Esophagus squamous epithelium (tissue), 5 donors: ENCODE measurements around the gene ASTN2. TPM values are rescaled to one million over a fixed set of nuclear protein-coding genes. Genes with fewer than 3 reads are reported as not detected.

Source experiments
- DNase-seq: peaks from one replicate; lab custom pipeline; 2025; lab: John Stamatoyannopoulos, UW
- H3K27ac ChIP-seq, 4 donors: fragments of 200-600 bp; sonication (generic); one replicate each; pipeline ENCODE4 v1.5.1; 2016 to 2019; ENCODE audit warnings: mild to moderate bottlenecking in 1 of 4
- H3K27me3 ChIP-seq, 4 donors: fragments of 200-600 bp; sonication (generic); 1 replicate in 3 of 4; 2 replicates in 1 of 4; pipeline versions ENCODE4 v1.5.1 to v1.6.0; 2017 to 2021; ENCODE audit warnings: antibody characterized with exemption in 1 of 4
- H3K36me3 ChIP-seq, 3 donors: fragments of 200-600 bp; sonication (generic); one replicate each; pipeline ENCODE4 v1.5.1; 2016 to 2019
- H3K4me1 ChIP-seq, 3 donors: fragments of 200-600 bp; sonication (generic); one replicate each; pipeline ENCODE4 v1.5.1; 2017 to 2019
- H3K4me3 ChIP-seq, 4 donors: fragments of 200-600 bp; sonication (generic); 1 replicate in 3 of 4; 2 replicates in 1 of 4; pipeline ENCODE4 v1.5.1; 2016 to 2019; ENCODE audit warnings: mild to moderate bottlenecking in 2 of 4, moderate library complexity in 1 of 4
- H3K9me3 ChIP-seq, 3 donors: fragments of 200-600 bp; sonication (generic); one replicate each; pipeline ENCODE4 v1.5.1; 2016 to 2019
- POLR2A ChIP-seq, 4 donors: fragments of 450-650 bp; IDR thresholded peaks; one replicate each; pipeline ENCODE4 v1.6.1; 2017; ENCODE audit warnings: antibody characterized with exemption in 4 of 4, mild to moderate bottlenecking in 4 of 4, moderate library complexity in 3 of 4
- WGBS, 2 donors: methylation state at CpG; one replicate each; pipeline ENCODE4 v1.1.5; 2018; 5-methylcytosine and 5-hydroxymethylcytosine counted together
- intact Hi-C: fragments of 100-400 bp; cut with DNase I; formaldehyde crosslinking; loops from one replicate; pipeline ENCODE4 v1.15.0; 2022
- total RNA-seq, 4 donors: library from RNA; depleted of rRNA; stranded (reverse); fragments of >200 nt; gene quantifications; one replicate each; pipeline ENCODE4 v1.1.0, GENCODE V29; 2016
- TF ChIP-seq, protein P1 (sequence below), 6 experiments: fragments of 450-650 bp in 4 of 6; fragments of 200-600 bp in 2 of 6; sonication (generic) in 2 of 6; IDR thresholded peaks; one replicate each; pipeline ENCODE4 v1.5.1; 2016 to 2019; ENCODE audit warnings: antibody characterized with exemption in 6 of 6, mild to moderate bottlenecking in 4 of 6, moderate library complexity in 4 of 6
- donor health status: DM: yes; HTN: yes; CAD: no.

ASTN2 gene
- total RNA-seq, 4 donors from 2014 or later = 0.13 to 1.9 (median 0.27) TPM; not detected in 1

GRCh38 chr9:116786737-116787136 is 628.1 kb downstream of the ASTN2 start:
- WGBS, 2 donors = 83% methylated on average over 2 of the region's 2 CpGs
- no peak overlapping the region for H3K27ac ChIP-seq
- intact Hi-C loops = no loop called here
- H3K4me1 ChIP-seq = no peaks in the 10 kb centered on the region
- H3K4me3 ChIP-seq = no peak overlapping the region
- no peaks in the 10 kb centered on the region for H3K36me3 ChIP-seq
- no peaks in the 10 kb centered on the region for H3K9me3 ChIP-seq
- peaks cover 0 to 9% (median 0%) of the 10 kb centered on the region in 4 donors for H3K27me3 ChIP-seq
- TF ChIP-seq, protein P1, sequence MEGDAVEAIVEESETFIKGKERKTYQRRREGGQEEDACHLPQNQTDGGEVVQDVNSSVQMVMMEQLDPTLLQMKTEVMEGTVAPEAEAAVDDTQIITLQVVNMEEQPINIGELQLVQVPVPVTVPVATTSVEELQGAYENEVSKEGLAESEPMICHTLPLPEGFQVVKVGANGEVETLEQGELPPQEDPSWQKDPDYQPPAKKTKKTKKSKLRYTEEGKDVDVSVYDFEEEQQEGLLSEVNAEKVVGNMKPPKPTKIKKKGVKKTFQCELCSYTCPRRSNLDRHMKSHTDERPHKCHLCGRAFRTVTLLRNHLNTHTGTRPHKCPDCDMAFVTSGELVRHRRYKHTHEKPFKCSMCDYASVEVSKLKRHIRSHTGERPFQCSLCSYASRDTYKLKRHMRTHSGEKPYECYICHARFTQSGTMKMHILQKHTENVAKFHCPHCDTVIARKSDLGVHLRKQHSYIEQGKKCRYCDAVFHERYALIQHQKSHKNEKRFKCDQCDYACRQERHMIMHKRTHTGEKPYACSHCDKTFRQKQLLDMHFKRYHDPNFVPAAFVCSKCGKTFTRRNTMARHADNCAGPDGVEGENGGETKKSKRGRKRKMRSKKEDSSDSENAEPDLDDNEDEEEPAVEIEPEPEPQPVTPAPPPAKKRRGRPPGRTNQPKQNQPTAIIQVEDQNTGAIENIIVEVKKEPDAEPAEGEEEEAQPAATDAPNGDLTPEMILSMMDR (IDR thresholded peaks at IDR 0.05) = no peak
- no peak for TF ChIP-seq POLR2A (IDR thresholded peaks at IDR 0.05)
- DNase-seq = no peak

DNA sequence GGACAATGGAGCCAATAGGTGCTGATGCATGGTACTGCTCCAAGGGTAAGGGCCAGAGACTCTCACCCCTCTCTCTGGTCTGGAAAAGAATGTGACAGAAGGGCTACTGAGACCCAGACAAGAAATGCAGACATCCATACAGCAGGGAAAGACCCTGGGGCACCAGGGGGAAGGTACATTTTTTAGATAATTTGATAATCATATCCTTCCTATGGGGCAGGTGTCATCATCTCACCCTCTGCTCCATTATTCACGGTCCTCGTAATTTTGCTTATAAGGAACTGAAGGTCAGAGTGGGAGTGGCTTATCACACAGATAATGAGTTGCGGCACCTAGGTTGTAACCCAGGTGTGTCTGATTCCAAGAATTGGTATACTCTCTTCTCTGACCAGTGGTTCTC is 637.7 kb downstream of the ASTN2 start:
- intact Hi-C loops = no loop called here
- H3K27me3 ChIP-seq = no peaks in the 10 kb centered on the region
- H3K27ac ChIP-seq = no peak overlapping the region
- no peak overlapping the region for H3K4me3 ChIP-seq
- TF ChIP-seq, protein P1 (IDR thresholded peaks at IDR 0.05) = no peak
- TF ChIP-seq POLR2A (IDR thresholded peaks at IDR 0.05) = no peak
- H3K36me3 ChIP-seq = no peaks in the 10 kb centered on the region
- WGBS, 2 donors = 76 to 93% methylated on average over 3 of the region's 3 CpGs
- DNase-seq = no peak
- H3K9me3 ChIP-seq = no peaks in the 10 kb centered on the region
- H3K4me1 ChIP-seq = no peaks in the 10 kb centered on the region

GRCh38 chr9:116774421-116775180 is 640.3 kb downstream of the ASTN2 start:
- H3K27ac ChIP-seq = no peak overlapping the region
- H3K4me3 ChIP-seq = no peak overlapping the region
- DNase-seq = no peak
- intact Hi-C loops = no loop called here
- H3K36me3 ChIP-seq = no peaks in the 10 kb centered on the region
- no peaks in the 10 kb centered on the region for H3K27me3 ChIP-seq
- 68 to 69% methylated on average over 4 of the region's 4 CpGs for WGBS, 2 donors
- H3K9me3 ChIP-seq = no peaks in the 10 kb centered on the region
- TF ChIP-seq, protein P1 (IDR thresholded peaks at IDR 0.05) = no peak
- no peak for TF ChIP-seq POLR2A (IDR thresholded peaks at IDR 0.05)
- no peaks in the 10 kb centered on the region for H3K4me1 ChIP-seq

DNA sequence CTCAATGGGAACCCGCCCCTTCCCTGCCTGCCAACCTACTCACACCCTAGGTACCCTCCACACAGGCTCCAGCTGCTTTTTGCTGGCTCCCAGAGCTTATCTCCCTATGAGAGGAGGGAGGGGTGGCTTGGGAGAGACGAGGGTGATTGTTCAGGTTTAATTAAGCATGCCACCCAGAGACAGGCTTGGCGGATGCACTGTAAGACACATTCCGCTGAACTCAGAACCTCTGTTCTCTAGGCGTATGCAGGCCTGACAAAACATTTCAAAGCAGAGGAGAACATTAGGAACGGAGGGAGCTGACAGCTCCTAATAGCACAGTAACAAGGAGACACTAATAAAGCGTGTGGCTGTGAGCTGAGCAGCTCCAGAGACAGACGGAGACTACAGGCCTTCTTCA is 647.6 kb downstream of the ASTN2 start:
- H3K36me3 ChIP-seq = no peaks in the 10 kb centered on the region
- DNase-seq = no peak
- TF ChIP-seq, protein P1 (IDR thresholded peaks at IDR 0.05) = no peak
- no peak for TF ChIP-seq POLR2A (IDR thresholded peaks at IDR 0.05)
- H3K4me3 ChIP-seq = no peak overlapping the region
- H3K27ac ChIP-seq = no peak overlapping the region
- intact Hi-C loops = no loop called here
- no peaks in the 10 kb centered on the region for H3K27me3 ChIP-seq
- no peaks in the 10 kb centered on the region for H3K9me3 ChIP-seq
- 44 to 48% methylated on average over 8 of the region's 8 CpGs for WGBS, 2 donors
- H3K4me1 ChIP-seq = no peaks in the 10 kb centered on the region

DNA sequence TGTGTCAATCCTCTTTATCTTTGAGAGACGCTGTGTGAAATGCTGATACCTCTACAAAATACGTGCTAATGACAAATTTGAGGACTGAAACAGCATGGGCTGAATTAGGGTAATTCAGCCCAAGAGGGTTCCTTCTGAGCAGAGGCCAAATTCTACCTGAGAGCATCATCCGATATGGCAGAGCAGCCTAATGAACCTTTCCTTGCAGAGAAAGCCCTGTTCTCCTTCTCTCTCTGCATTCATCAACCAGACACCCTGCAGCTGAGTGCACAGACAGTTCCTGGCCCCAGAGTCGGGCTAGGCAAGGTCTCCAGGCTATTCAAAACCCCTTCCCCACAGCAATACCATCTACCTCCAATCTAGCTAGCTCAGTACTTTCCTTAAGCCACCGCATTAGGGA is 649.8 kb downstream of the ASTN2 start:
- H3K27ac ChIP-seq = no peak overlapping the region
- intact Hi-C loops = no loop called here

More for the DNA sequence above, 649.8 kb downstream of the ASTN2 start:
- no peak for TF ChIP-seq POLR2A (IDR thresholded peaks at IDR 0.05)
- TF ChIP-seq, protein P1 (IDR thresholded peaks at IDR 0.05) = no peak
- Histone ChIP-seq H3K9me3 (no peaks in the 10 kb centered on the region), H3K27me3 (no peaks in the 10 kb centered on the region), H3K4me3 (no peak overlapping the region), H3K4me1 (no peaks in the 10 kb centered on the region), H3K36me3 (no peaks in the 10 kb centered on the region)
- 50 to 70% methylated on average over 4 to 5 of the region's 5 CpGs for WGBS, 2 donors
- DNase-seq = no peak
